HG03558 (cell line): ENCODE results near the gene APRT.
"Not testable (repeated sequence)": the region's sequence is repeated elsewhere in the genome, so short reads cannot be mapped to it uniquely, and the experiment has no call there.

ENCODE experiments used
- ATAC-seq: cut with Tn5 transposase; IDR thresholded peaks from one replicate; pipeline ENCODE4 v1.9.1; 2021; ENCODE audit warnings: moderate number of reproducible peaks; ENCODE audit not compliant: unreplicated experiment; ENCODE audit errors: extremely low read depth

APRT gene

GRCh38 chr16:88792668-88793250, 19.0 kb downstream of the APRT start:
- no peak for ATAC-seq

- no peak for ATAC-seq
These were observed 19.6 kb downstream of the APRT start for GRCh38 chr16:88792078-88792550.

DNA sequence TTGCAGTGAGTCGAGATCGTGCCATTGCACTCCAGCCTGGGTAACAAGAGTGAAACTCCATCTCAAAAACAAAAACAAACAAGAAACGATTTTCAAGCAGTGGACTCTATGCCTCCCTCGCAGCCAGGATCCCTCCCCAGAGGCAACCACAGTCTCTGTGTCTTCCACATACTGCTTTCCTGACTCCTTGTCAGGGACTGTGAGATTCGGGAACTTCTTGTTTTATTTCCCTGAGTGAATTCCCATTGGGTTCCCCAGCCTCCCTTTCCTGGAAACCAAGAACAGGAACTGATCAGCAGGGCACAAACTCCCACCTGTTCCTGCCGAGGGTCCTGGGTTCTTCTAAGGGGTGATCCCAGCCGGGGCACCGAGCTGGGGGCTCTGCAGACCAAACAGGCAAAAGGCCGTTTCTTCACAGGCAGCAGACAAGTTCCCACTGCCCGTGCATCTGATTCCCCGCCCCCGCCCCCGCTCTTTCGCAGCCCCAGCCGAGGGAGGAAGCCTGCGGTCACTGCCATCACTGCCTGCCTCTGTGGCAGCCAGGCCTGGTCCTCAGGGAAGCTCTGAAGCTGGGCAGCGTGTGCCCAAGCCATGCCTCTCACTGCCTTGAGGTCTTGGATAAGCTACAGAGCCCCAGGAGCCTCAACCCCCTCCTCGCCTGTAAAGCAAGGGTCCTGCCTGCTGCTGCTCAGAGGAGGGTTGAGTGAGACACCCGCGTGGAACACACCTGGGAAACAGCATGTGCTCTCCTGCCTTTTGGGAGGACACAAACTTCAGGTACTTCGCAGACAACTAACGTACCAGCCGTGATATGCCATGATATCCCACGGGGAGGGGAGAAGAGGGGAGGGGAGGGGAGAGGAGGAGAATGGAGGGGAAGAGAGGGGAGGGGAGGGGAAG, 21.2 kb downstream of the APRT start:
- ATAC-seq, result no peak

GRCh38 chr16:88789594-88789993, 22.1 kb downstream of the APRT start:
- no peak for ATAC-seq

- not testable (repeated sequence) for ATAC-seq
These were observed 23.0 kb downstream of the APRT start for GRCh38 chr16:88788749-88789148.

DNA sequence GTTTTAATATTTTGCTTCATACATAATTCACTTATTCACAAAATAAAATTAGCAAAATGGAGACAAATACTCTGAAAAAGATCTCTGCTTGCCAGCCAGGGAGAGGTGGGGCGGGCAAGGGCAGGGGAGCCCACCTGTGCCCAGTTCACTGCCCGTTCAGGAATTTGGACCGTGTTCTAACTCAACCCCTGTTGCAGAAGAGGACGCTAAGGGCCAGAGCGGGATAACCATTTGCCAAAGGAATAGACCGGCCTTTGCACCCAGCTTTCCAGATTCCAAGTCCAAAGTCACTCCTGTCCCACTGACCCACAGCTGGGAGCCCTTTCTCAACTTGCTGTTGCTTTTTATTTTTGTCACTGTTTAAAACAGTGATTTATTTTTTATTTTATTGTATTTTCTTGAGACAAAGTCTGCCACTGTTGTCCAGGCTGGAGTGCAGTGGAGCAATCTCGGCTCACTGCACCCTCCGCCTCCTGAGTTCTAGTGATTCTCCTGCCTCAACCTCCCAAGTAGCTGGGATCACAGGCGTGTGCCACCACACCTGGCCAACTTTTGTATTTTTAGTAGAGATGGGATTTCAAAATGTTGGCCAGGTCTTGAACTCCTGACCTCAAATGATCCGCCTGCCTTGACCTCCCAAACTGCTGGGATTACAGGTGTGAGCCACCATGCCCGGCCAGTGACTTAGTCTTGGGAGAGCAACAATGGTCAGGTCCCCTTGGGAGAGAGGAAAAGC, 24.0 kb downstream of the APRT start:
- ATAC-seq, result no peak

DNA sequence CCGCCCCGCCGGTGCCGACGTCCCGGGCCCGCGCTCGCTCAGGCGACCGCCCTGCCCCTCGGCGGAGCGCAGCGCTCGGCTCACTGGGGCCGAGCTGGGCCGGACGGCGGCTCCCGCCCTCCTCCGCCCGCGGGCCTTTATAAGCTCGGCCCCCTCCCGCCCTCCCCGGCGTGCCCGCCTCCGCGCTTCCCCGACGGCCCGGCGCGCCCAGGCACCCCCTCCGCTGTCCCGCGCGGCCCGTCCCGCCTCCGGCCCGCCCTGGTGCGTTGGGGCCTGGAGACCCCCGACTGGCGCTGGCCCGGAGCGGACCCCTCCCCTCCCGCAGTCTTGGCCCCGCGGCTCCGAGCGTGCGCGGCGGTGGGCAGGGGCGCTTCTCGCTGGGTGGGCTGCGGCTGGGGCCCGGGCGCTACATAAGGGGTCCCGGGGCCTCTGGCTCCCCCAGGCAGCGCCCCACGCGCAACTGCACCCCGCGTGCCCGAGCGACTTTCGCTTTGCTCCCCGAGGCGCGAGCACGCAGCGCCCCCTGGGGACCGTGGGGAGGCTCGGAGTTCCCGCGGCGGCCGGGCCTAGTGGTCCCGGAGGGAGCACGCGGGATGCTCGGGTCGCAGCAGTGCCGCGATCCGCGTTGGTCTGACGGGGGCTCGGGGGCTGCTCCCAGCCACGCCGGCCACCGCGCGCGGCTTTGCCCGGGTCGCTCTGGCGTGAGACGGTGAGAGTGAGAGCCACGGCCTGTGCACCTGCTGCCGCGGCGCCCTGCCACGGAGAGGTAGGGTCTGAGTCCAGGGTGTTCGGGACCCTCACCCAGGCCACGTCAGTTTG, 26.4 kb downstream of the APRT start, which contains the start of gene PIEZO1:
PIEZO1 (minus strand) TSS at position 115 of the 819 bp plus-strand sequence. CDS start 256 bp downstream, outside the sequence.
- ATAC-seq, result no peak

DNA sequence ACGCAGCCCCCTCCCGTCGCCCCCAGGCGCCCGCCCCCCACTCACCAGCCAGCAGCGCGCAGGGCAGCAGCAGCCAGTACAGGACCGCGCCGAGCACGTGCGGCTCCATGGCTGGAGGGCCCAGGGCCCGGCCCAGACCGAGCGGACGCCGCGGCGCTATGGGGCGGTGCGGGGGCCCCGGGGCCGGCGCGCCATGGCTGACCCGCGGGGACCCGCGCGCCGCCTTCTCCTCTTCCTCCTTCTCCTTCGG, 26.9 kb downstream of the APRT start:
- no peak for ATAC-seq

DNA sequence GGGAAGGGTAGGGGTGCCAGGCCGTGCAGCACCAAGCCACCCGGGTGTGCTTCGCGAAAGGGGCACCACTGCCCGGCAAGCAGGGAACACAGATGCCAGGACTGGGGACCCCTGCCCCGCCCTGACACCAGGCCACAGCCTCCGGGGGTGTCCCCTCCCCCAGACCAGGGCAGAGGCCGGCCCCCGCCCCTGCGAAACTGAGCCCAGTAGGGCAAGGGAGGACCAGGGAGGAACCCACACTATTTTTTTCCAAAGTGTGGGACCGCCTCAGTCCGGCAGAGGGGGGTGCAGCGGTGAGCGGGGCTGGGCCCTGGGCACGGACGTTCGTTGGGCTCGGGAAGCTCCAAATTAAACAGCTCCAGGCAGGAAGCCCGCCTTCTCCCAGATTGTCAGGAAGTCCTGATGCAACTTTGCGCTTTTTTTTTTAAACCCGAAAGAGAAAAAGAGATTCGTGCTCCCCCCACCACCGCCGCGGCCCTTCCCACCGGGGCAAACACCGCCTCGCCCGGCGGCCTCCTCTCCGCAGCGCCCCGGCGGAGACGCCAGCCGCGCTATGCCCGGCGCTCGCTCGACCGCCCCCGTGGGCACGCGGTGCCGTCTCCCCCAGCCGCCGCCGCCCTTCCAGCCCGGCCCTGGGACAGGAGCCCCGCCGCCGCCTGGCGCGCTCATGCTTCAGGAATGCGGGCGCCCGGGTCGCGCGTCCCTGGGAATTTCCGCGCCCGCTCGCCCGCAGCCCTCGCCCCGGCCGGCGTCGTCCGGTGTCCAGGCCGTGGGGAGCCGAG, 27.5 kb downstream of the APRT start:
- no peak for ATAC-seq

DNA sequence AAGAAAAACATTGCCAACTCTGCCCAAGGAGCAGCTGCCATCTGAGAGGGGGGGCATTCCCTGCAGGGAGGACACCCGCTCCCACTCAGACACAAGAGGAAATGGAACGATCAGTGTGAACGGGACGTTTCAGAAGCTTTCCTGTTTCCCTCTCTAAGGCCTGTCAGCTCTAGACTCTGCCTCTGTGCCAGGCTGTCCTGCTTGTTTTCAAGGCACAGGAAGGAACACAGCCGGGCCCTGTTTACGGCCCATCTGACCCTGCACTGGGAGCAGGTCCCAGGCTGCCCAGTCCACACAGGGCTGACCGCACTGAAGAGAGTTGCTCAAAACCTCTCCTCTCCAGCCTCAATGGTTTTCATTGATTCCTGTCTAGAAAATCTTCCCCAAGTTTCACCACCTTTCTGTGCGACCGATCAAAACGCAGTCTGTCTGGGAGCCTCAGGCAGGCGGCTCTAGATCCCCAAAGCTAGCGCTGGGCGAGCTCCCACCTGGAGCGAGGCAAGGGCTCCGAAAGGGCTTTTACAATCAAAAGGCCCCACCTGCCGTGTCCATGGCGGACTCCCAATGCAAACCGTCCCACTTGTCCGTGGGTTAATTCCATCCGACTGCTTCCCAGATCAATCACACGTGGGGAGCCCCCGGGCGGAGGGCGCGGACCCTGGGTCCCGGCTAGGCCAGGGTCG, 28.2 kb downstream of the APRT start:
- no peak for ATAC-seq

- ATAC-seq, result no peak
These were observed 29.0 kb downstream of the APRT start for GRCh38 chr16:88782454-88783390.

DNA sequence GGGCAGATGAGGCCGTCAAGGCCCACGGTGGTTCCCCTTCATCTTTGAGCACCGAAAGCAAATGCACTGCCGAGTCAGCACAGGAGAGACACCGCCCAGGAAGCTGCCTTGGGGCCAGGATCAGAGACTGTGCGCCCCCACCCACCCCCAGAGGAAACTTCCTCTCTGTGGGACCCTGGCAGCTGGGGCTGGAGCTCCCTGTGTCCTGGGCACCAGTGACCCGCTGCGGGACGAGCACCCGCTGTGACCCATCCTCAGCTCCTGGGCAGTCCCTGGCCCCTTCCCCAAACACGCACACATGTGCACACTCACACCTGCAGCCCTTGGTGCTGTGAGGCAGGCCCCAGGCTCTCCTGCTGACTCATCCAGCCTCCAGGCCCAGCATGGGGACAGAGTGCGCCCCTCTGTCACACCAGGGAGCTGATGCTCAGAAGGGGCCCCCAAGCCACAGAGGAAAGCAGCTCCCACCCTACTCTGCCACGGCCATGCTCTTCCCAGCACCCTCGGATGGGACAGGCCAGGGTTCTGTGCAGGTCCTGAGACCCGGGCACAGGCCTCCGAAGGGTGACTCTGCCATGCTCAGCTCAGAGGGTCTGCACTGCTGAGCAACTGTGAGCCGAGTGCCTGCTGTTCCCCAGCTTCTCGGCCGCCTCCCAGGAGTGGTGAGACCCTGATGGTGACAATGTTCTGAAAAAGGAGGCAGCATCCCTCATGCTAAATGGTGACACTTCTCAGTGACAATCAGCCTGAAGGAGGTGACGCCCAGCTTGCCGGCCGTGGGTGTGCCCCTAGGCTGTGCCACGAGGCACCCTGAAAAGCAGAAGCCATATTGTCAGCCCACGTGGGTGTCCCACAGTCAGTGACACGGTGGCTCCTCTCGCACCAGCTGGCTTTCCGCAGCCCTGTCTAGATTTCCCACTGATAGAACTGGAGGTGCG, 30.3 kb downstream of the APRT start:
- no peak for ATAC-seq

- ATAC-seq, result no peak
These were observed 31.3 kb downstream of the APRT start for GRCh38 chr16:88780142-88781062.

GRCh38 chr16:88779406-88780141, 32.2 kb downstream of the APRT start:
- no peak for ATAC-seq

DNA sequence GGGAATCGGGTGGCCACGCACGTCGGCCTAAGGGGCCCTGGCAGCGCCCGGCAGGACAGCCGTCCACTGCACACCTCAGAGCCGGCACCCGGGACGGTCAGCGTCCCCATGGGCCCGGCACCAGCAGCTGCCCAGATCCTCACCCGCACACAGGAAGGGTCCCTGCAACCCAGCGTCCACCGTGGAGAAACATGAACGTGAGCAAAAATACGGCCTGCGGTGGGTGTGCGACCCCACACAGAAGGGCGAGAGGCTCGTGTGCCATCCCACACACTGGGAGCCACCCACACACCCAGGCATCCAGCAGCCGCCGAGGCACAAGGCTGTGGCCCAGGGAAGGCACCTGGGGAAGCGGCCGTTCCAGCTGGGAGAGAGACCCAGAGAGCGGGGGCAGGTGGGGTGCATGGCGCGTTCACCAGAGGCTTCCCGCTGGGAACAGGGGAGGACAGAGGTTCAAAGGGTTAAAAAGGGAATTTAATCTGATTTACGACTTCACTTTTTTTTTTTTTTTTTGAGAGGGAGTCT, 33.1 kb downstream of the APRT start:
- ATAC-seq, result no peak
